ENCODE data around the gene SPATA21.
A peak's percentile ranks its signal among the peaks of the same experiment; 100 is the strongest.

The SPATA21 gene

DNA sequence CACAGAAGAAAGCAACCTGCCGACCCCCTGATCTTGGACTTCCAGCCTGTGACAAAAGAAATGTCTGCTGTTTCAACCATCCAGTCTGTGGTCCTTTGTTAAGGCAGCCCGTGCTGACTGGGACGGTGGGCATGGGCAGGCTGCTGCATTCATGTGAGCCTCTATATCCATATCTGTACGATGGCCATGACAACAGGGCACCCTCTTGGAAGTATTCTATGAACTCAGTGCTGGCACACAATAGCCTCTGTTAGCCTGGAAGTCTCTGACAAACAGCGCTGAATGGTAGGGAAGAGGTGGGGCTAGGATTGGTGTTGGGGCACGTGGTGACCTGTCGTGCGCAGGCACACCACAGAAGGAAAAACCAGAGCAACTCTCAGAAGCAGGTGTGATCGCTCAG, 30.4 kb downstream of the SPATA21 start:
- no peak for DNase-seq
- no peaks in the 10 kb centered on the region for H3K36me3 ChIP-seq (replicated peaks)
- no peak overlapping the region for H3K4me3 ChIP-seq (ENCODE audit: low read depth, low read length)
- TF ChIP-seq, protein P1, sequence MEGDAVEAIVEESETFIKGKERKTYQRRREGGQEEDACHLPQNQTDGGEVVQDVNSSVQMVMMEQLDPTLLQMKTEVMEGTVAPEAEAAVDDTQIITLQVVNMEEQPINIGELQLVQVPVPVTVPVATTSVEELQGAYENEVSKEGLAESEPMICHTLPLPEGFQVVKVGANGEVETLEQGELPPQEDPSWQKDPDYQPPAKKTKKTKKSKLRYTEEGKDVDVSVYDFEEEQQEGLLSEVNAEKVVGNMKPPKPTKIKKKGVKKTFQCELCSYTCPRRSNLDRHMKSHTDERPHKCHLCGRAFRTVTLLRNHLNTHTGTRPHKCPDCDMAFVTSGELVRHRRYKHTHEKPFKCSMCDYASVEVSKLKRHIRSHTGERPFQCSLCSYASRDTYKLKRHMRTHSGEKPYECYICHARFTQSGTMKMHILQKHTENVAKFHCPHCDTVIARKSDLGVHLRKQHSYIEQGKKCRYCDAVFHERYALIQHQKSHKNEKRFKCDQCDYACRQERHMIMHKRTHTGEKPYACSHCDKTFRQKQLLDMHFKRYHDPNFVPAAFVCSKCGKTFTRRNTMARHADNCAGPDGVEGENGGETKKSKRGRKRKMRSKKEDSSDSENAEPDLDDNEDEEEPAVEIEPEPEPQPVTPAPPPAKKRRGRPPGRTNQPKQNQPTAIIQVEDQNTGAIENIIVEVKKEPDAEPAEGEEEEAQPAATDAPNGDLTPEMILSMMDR (IDR thresholded peaks at IDR 0.05; ENCODE audit: low read depth, low read length, missing control alignments) = no peak
- in situ Hi-C loops (cut with HindIII; ENCODE audit: low pct_ligation_motif_present, low sequenced_read_pairs) = no loop called here
- no peaks in the 10 kb centered on the region for H3K27me3 ChIP-seq (replicated peaks)
- H3K27ac ChIP-seq = no peak overlapping the region

DNA sequence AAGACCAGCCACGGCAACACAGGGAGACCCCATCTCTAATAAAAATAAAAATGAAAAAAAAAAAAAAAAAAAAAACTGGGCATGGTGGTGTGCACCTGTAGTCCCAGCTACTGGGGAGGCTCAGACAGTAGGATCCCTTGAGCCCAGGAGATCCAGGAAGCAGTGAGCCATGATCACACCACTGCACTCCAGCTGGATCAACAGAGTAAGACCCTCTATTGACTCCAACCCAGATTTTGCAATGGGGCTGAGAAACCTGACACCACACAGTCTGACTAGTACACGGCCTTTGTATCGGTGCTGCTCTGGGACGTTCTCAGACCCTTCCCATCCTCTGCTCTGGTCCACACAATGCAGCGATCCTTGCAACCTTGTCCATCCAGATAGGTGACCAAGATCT, 31.8 kb downstream of the SPATA21 start:
- Histone ChIP-seq H3K27me3 (replicated peaks) (no peaks in the 10 kb centered on the region), H3K4me3 (ENCODE audit: low read depth, low read length) (no peak overlapping the region), H3K27ac (no peak overlapping the region), H3K36me3 (replicated peaks) (peaks cover under 1% of the 10 kb centered on the region)
- in situ Hi-C loops (cut with HindIII; ENCODE audit: low pct_ligation_motif_present, low sequenced_read_pairs) = no loop called here
- TF ChIP-seq, protein P1 (IDR thresholded peaks at IDR 0.05; ENCODE audit: low read depth, low read length, missing control alignments) = no peak
- DNase-seq = no peak

GRCh38 chr1:16402742-16403141, 34.5 kb downstream of the SPATA21 start:
- in situ Hi-C loops (cut with HindIII; ENCODE audit: low pct_ligation_motif_present, low sequenced_read_pairs) = no loop called here
- no peak overlapping the region for H3K4me3 ChIP-seq (ENCODE audit: low read depth, low read length)
- peaks cover 9% of the 10 kb centered on the region for H3K36me3 ChIP-seq (replicated peaks)
- H3K27ac ChIP-seq = no peak overlapping the region
- TF ChIP-seq, protein P1 (IDR thresholded peaks at IDR 0.05; ENCODE audit: low read depth, low read length, missing control alignments) = no peak
- no peaks in the 10 kb centered on the region for H3K27me3 ChIP-seq (replicated peaks)
- DNase-seq = no peak

DNA sequence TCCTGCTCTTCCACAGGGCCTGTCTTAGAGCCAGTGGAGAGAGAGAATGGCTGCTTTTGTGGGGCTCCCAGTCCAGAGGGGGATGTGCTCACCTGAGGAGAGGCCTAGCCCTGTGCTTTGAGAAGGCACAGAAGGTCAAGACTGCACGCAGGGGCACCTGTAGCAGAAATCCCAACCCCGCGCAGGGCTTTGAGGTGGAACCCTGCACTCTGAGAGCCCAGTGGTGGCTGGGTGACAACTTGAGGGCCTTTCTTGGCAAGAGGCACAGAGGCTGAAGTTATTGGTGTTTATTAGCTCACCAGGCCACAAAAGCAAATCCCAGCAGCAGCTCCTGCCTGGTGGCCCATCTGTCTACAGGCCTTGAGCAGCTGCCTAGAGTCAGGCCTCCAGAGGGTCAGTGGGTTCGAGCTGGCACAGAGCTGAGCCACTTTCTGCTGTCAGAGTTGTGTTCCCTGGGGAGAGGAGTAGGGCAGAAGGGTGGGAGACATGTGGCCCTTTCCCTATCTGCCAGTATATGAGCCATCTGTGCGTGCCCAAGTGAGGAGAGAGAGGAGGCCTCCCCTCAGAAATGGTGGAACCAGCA, 38.8 kb downstream of the SPATA21 start:
- TF ChIP-seq, protein P1 (IDR thresholded peaks at IDR 0.05; ENCODE audit: low read depth, low read length, missing control alignments) = no peak
- Histone ChIP-seq H3K36me3 (replicated peaks) (peaks cover 42% of the 10 kb centered on the region), H3K27ac (no peak overlapping the region), H3K4me3 (ENCODE audit: low read depth, low read length) (no peak overlapping the region), H3K27me3 (replicated peaks) (no peaks in the 10 kb centered on the region)
- in situ Hi-C loops (cut with HindIII; ENCODE audit: low pct_ligation_motif_present, low sequenced_read_pairs) = no loop called here
- no peak for DNase-seq

- TF ChIP-seq, protein P1 (IDR thresholded peaks at IDR 0.05; ENCODE audit: low read depth, low read length, missing control alignments) = no peak
- DNase-seq = no peak
- peaks cover 44% of the 10 kb centered on the region for H3K36me3 ChIP-seq (replicated peaks)
- H3K27me3 ChIP-seq (replicated peaks) = no peaks in the 10 kb centered on the region
- in situ Hi-C loops (cut with HindIII; ENCODE audit: low pct_ligation_motif_present, low sequenced_read_pairs) = no loop called here
- H3K27ac ChIP-seq = no peak overlapping the region
- H3K4me3 ChIP-seq (ENCODE audit: low read depth, low read length) = no peak overlapping the region
Measured at GRCh38 chr1:16397120-16397519, 40.1 kb downstream of the SPATA21 start.

DNA sequence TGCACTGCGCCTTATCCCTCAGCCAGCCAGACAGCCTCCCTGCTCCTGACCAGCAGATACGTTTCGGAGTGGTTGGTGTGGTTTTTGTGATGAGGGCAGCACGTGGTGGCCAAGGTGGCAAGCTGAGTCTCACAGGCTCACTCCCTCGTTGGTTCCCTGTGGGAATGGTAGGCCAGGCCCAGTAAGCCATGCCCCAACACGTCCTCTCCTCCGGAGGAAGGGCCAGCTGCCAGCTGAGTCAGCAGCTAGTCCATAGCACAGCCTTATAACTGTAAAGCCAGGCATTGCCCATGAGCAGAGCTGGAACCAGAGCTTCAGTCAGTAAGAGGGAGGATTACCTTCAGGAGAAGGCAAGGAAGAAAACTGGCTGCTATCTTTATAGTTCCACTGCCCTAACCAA, 40.6 kb downstream of the SPATA21 start:
- no peaks in the 10 kb centered on the region for H3K27me3 ChIP-seq (replicated peaks)
- peaks cover 44% of the 10 kb centered on the region for H3K36me3 ChIP-seq (replicated peaks)
- TF ChIP-seq, protein P1 (IDR thresholded peaks at IDR 0.05; ENCODE audit: low read depth, low read length, missing control alignments) = no peak
- DNase-seq = peak; percentile 64
- no peak overlapping the region for H3K27ac ChIP-seq
- in situ Hi-C loops (cut with HindIII; ENCODE audit: low pct_ligation_motif_present, low sequenced_read_pairs) = no loop called here
- H3K4me3 ChIP-seq (ENCODE audit: low read depth, low read length) = no peak overlapping the region

All from brain microvascular endothelial cell (primary cell).